HL-60 (cell line): Measurements from ENCODE around the gene CNTN1.

Source experiments
- GABPA ChIP-seq: IDR thresholded peaks from 2 replicates; pipeline ENCODE4 v1.6.1; 2012; ENCODE audit warnings: low read depth
- POLR2AphosphoS5 ChIP-seq: IDR thresholded peaks from 2 replicates; pipeline ENCODE4 v1.6.1; 2012; ENCODE audit warnings: low read depth
- SPI1 ChIP-seq: IDR thresholded peaks from 2 replicates; pipeline ENCODE4 v1.6.1; 2012; ENCODE audit warnings: low read depth, mild to moderate bottlenecking, borderline replicate concordance
- TF ChIP-seq, protein P1 (sequence below): IDR thresholded peaks from one replicate; pipeline ENCODE4 v1.5.1; 2011; ENCODE audit warnings: low read length, control low read depth, inconsistent platforms; ENCODE audit not compliant: insufficient read depth
- TF ChIP-seq, protein P2 (sequence below): IDR thresholded peaks from 2 replicates; pipeline ENCODE4 v1.6.1; 2012; ENCODE audit warnings: low read depth; ENCODE audit not compliant: insufficient replicate concordance

DNA sequence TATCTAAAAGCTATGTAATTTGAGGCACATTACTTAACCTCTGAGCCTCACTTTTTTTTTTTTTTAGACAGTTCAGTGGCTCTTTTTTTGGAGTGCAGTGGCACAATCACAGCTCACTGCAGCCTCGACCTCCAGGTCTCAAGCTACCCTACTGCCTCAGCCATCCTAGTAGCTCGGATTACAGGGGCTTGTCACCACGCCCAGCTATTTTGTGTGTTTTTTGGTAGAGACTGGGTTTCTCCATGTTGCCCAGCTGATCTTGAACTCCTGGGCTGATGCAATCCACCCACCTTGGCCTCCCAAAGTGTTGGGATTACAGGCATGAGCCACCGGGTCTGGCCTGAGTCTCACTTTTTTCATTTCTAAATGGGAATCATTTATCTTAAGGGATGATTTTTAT is 303.9 kb downstream of the CNTN1 start:
- TF ChIP-seq, protein P1, sequence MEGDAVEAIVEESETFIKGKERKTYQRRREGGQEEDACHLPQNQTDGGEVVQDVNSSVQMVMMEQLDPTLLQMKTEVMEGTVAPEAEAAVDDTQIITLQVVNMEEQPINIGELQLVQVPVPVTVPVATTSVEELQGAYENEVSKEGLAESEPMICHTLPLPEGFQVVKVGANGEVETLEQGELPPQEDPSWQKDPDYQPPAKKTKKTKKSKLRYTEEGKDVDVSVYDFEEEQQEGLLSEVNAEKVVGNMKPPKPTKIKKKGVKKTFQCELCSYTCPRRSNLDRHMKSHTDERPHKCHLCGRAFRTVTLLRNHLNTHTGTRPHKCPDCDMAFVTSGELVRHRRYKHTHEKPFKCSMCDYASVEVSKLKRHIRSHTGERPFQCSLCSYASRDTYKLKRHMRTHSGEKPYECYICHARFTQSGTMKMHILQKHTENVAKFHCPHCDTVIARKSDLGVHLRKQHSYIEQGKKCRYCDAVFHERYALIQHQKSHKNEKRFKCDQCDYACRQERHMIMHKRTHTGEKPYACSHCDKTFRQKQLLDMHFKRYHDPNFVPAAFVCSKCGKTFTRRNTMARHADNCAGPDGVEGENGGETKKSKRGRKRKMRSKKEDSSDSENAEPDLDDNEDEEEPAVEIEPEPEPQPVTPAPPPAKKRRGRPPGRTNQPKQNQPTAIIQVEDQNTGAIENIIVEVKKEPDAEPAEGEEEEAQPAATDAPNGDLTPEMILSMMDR = no peak
- TF ChIP-seq POLR2AphosphoS5 = no peak
- TF ChIP-seq, protein P2, sequence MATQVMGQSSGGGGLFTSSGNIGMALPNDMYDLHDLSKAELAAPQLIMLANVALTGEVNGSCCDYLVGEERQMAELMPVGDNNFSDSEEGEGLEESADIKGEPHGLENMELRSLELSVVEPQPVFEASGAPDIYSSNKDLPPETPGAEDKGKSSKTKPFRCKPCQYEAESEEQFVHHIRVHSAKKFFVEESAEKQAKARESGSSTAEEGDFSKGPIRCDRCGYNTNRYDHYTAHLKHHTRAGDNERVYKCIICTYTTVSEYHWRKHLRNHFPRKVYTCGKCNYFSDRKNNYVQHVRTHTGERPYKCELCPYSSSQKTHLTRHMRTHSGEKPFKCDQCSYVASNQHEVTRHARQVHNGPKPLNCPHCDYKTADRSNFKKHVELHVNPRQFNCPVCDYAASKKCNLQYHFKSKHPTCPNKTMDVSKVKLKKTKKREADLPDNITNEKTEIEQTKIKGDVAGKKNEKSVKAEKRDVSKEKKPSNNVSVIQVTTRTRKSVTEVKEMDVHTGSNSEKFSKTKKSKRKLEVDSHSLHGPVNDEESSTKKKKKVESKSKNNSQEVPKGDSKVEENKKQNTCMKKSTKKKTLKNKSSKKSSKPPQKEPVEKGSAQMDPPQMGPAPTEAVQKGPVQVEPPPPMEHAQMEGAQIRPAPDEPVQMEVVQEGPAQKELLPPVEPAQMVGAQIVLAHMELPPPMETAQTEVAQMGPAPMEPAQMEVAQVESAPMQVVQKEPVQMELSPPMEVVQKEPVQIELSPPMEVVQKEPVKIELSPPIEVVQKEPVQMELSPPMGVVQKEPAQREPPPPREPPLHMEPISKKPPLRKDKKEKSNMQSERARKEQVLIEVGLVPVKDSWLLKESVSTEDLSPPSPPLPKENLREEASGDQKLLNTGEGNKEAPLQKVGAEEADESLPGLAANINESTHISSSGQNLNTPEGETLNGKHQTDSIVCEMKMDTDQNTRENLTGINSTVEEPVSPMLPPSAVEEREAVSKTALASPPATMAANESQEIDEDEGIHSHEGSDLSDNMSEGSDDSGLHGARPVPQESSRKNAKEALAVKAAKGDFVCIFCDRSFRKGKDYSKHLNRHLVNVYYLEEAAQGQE = no peak
- no peak for TF ChIP-seq SPI1
- TF ChIP-seq GABPA = no peak
